Measurements from ENCODE around the gene GLRX2. TPM values are rescaled to one million over a fixed set of nuclear protein-coding genes. Genes with fewer than 3 reads are reported as not detected.

Gene GLRX2
- total RNA-seq, 1 experiment from 2014 or later, result 18.6 TPM

- Histone ChIP-seq H3K79me2 (ENCODE audit: low read length) (no peaks in the 10 kb centered on the region), H4K20me1 (ENCODE audit: low read length) (no peaks in the 10 kb centered on the region), H3K4me1 (ENCODE audit: insufficient read depth, low read length) (peaks cover 43% of the 10 kb centered on the region), H3K9me3 (ENCODE audit: low read length) (no peaks in the 10 kb centered on the region), H3F3A (ENCODE audit: low read length, unreplicated experiment) (peaks cover 3% of the 10 kb centered on the region), H3K4me3 (ENCODE audit: low read length) (peak overlapping the region; percentile 47; the same call in 1 of the 2 replicates), H3K27ac (ENCODE audit: low read length) (peak overlapping the region; percentile 87), H2AFZ (ENCODE audit: low read length) (0 out of 2 replicates have a peak overlapping the region, but pooled peaks have one; percentile 14), H3K4me2 (ENCODE audit: low read length) (peak overlapping the region; percentile 77), H3K27me3 (ENCODE audit: low read length) (no peaks in the 10 kb centered on the region), H3K36me3 (ENCODE audit: low read depth, low read length) (no peaks in the 10 kb centered on the region), H3K9me2 (replicated peaks; ENCODE audit: low read length) (no peaks in the 10 kb centered on the region), H3K9ac (ENCODE audit: low read length) (peak overlapping the region; percentile 52; the same call in 1 of the 2 replicates)
- ChIA-PET CTCF (no interaction called here), POLR2A (ENCODE audit: unreplicated experiment) (interaction anchor here (0.6 kb wide), 1 partner anchor 11 kb away, joined by 3 read pairs; the partner anchor contains the start of gene GLRX2)
- peak; percentile 92 for DNase-seq
- BruUV-seq (replicated peaks), result no TSS peak
- ATAC-seq, result peak; percentile 79
- TF ChIP-seq EZH2 (IDR thresholded peaks at IDR 0.05; ENCODE audit: low read length, unreplicated experiment), result no peak
- no peak for TF ChIP-seq EZH2phosphoT487 (IDR thresholded peaks at IDR 0.05; ENCODE audit: borderline replicate concordance, low read length)
- TF ChIP-seq, protein P1, sequence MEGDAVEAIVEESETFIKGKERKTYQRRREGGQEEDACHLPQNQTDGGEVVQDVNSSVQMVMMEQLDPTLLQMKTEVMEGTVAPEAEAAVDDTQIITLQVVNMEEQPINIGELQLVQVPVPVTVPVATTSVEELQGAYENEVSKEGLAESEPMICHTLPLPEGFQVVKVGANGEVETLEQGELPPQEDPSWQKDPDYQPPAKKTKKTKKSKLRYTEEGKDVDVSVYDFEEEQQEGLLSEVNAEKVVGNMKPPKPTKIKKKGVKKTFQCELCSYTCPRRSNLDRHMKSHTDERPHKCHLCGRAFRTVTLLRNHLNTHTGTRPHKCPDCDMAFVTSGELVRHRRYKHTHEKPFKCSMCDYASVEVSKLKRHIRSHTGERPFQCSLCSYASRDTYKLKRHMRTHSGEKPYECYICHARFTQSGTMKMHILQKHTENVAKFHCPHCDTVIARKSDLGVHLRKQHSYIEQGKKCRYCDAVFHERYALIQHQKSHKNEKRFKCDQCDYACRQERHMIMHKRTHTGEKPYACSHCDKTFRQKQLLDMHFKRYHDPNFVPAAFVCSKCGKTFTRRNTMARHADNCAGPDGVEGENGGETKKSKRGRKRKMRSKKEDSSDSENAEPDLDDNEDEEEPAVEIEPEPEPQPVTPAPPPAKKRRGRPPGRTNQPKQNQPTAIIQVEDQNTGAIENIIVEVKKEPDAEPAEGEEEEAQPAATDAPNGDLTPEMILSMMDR (conservative IDR thresholded peaks at IDR 0.05; ENCODE audit: low read depth, low read length), result no peak
- intact Hi-C loops (cut with micrococcal nuclease), result loop anchor here (1.0 to 10.0 kb wide), 2 partner anchors 10 to 641 kb away; partner anchors contain the start of gene GLRX2
These were observed 10.5 kb upstream of the GLRX2 start for GRCh38 chr1:193115629-193116227.

DNA sequence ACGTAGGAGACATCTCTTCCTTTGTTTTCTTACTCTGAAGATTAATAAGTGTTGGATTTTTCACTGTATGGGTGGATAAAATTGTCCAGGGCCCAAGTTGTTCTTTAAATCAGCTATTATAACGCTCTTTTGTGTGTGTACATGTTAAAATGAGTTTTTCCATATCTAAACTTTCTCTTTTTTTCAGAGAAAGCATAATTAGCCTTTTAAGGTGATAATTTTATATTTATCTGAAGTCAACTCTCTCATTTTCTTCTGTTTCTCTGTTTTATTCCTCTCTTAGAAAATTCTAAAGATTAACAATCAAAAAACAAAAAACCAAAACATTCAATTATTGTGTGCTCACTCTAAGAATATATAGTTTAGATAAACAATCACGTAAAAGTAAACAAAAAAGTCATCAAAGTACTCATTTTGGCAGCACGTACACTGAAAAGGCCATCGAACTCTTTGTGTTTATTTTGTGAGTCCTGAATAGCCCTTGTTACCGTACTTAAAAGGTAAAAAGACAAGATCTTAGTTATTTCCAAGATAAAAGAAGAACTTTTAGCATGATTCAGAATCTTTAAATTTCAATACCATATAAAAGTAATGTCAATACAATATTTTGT is 9.4 kb upstream of the GLRX2 start:
- BruUV-seq (replicated peaks), result no TSS peak
- H3K27ac ChIP-seq (ENCODE audit: low read length), result peak overlapping the region; percentile 87
- CTCF ChIA-PET, result no interaction called here

GRCh38 chr1:193113992-193114332 is 8.7 kb upstream of the GLRX2 start:
- BruUV-seq (replicated peaks), result no TSS peak
- intact Hi-C loops (cut with micrococcal nuclease), result loop anchor here (10.0 kb wide), 1 partner anchor 639 kb away; no protein-coding TSS in a partner anchor
- H3K79me2 ChIP-seq (ENCODE audit: low read length), result no peaks in the 10 kb centered on the region
- no peak overlapping the region for H3K4me2 ChIP-seq (ENCODE audit: low read length)
- peaks cover 3% of the 10 kb centered on the region for H3F3A ChIP-seq (ENCODE audit: low read length, unreplicated experiment)
- TF ChIP-seq EZH2phosphoT487 (IDR thresholded peaks at IDR 0.05; ENCODE audit: borderline replicate concordance, low read length), result no peak
- no peaks in the 10 kb centered on the region for H3K27me3 ChIP-seq (ENCODE audit: low read length)
- no peak overlapping the region for H3K9ac ChIP-seq (ENCODE audit: low read length)
- peaks cover 44% of the 10 kb centered on the region for H3K4me1 ChIP-seq (ENCODE audit: insufficient read depth, low read length)
- DNase-seq (no peak), ATAC-seq (no peak)
- H3K9me3 ChIP-seq (ENCODE audit: low read length), result no peaks in the 10 kb centered on the region
- peak overlapping the region; percentile 87 for H3K27ac ChIP-seq (ENCODE audit: low read length)
- CTCF ChIA-PET, result no interaction called here
- no peak overlapping the region for H3K4me3 ChIP-seq (ENCODE audit: low read length)
- POLR2A ChIA-PET (ENCODE audit: unreplicated experiment), result no interaction called here
- no peaks in the 10 kb centered on the region for H4K20me1 ChIP-seq (ENCODE audit: low read length)
- H3K36me3 ChIP-seq (ENCODE audit: low read depth, low read length), result no peaks in the 10 kb centered on the region
- no peaks in the 10 kb centered on the region for H3K9me2 ChIP-seq (replicated peaks; ENCODE audit: low read length)
- no peak overlapping the region for H2AFZ ChIP-seq (ENCODE audit: low read length)

More for the DNA sequence above, 9.4 kb upstream of the GLRX2 start:
- H3F3A ChIP-seq (ENCODE audit: low read length, unreplicated experiment), result peaks cover 3% of the 10 kb centered on the region
- no peaks in the 10 kb centered on the region for H3K9me3 ChIP-seq (ENCODE audit: low read length)
- no peaks in the 10 kb centered on the region for H3K27me3 ChIP-seq (ENCODE audit: low read length)
- peaks cover 44% of the 10 kb centered on the region for H3K4me1 ChIP-seq (ENCODE audit: insufficient read depth, low read length)
- TF ChIP-seq EZH2 (IDR thresholded peaks at IDR 0.05; ENCODE audit: low read length, unreplicated experiment), result no peak
- no peak for TF ChIP-seq EZH2phosphoT487 (IDR thresholded peaks at IDR 0.05; ENCODE audit: borderline replicate concordance, low read length)
- no peaks in the 10 kb centered on the region for H3K79me2 ChIP-seq (ENCODE audit: low read length)
- peak; percentile 64 for DNase-seq
- H3K4me2 ChIP-seq (ENCODE audit: low read length), result peak overlapping the region; percentile 77
- intact Hi-C loops (cut with micrococcal nuclease), result loop anchor here (1.0 to 10.0 kb wide), 2 partner anchors 9 to 640 kb away; partner anchors contain the start of gene GLRX2
- no peaks in the 10 kb centered on the region for H3K9me2 ChIP-seq (replicated peaks; ENCODE audit: low read length)
- peak overlapping the region; percentile 19; the same call in 1 of the 2 replicates for H3K4me3 ChIP-seq (ENCODE audit: low read length)
- H3K36me3 ChIP-seq (ENCODE audit: low read depth, low read length), result no peaks in the 10 kb centered on the region
- H4K20me1 ChIP-seq (ENCODE audit: low read length), result no peaks in the 10 kb centered on the region
- POLR2A ChIA-PET (ENCODE audit: unreplicated experiment), result no interaction called here
- peak overlapping the region; percentile 52; the same call in 1 of the 2 replicates for H3K9ac ChIP-seq (ENCODE audit: low read length)
- H2AFZ ChIP-seq (ENCODE audit: low read length), result no peak overlapping the region
- peak; percentile 34 for ATAC-seq

Measured in PC-3 (cell line).